ENCODE results near the gene PREX1.

Gene PREX1

GRCh38 chr20:48841196-48841874 is 13.5 kb upstream of the PREX1 start:
- Histone ChIP-seq H3K36me3 (ENCODE audit: control insufficient read depth in 4 of 4, insufficient read depth in 4 of 4, low read length in 3 of 4) (no peaks in the 10 kb centered on the region), H3K4me1 (ENCODE audit: control extremely low read depth in 1 of 4, control insufficient read depth in 4 of 4, insufficient read depth in 4 of 4, low read length in 3 of 4) (peaks cover 0 to 11% (median under 1%) of the 10 kb centered on the region in 4 experiments), H3K27me3 (replicated peaks in 2 of 5; ENCODE audit: control insufficient read depth in 4 of 5, insufficient read depth in 5 of 5, low read length in 4 of 5) (no peaks in the 10 kb centered on the region), H3K27ac (ENCODE audit: insufficient read depth in 1 of 2, low read depth in 1 of 2, low read length in 2 of 2, poor library complexity in 1 of 2, severe bottlenecking in 2 of 2) (no peak overlapping the region), H3K4me3 (ENCODE audit: control insufficient read depth in 1 of 7, extremely low read depth in 1 of 7, insufficient read depth in 4 of 7, low read depth in 2 of 7, low read length in 6 of 7) (no peak overlapping the region), H3K9me3 (ENCODE audit: control extremely low read depth in 1 of 5, control insufficient read depth in 4 of 5, insufficient read depth in 2 of 5, low read depth in 1 of 5, low read length in 4 of 5) (no peaks in the 10 kb centered on the region)
- ChIA-PET CTCF (interaction anchor here (1.0 to 1.6 kb wide), 6 partner anchors 9 to 50 kb away, joined by 3 to 7 read pairs (median 3); no protein-coding TSS in a partner anchor), POLR2A (no interaction called here)
- 100% methylated on average over 3 of the region's 7 CpGs for WGBS (ENCODE audit: insufficient coverage)
- DNase-seq: no peak

- ChIA-PET POLR2A (no interaction called here), CTCF (no interaction called here)
- Histone ChIP-seq H3K27ac (ENCODE audit: insufficient read depth in 1 of 2, low read depth in 1 of 2, low read length in 2 of 2, poor library complexity in 1 of 2, severe bottlenecking in 2 of 2) (no peak overlapping the region), H3K36me3 (ENCODE audit: control insufficient read depth in 4 of 4, insufficient read depth in 4 of 4, low read length in 3 of 4) (no peaks in the 10 kb centered on the region), H3K9me3 (ENCODE audit: control extremely low read depth in 1 of 5, control insufficient read depth in 4 of 5, insufficient read depth in 2 of 5, low read depth in 1 of 5, low read length in 4 of 5) (no peaks in the 10 kb centered on the region), H3K27me3 (replicated peaks in 2 of 5; ENCODE audit: control insufficient read depth in 4 of 5, insufficient read depth in 5 of 5, low read length in 4 of 5) (no peaks in the 10 kb centered on the region), H3K4me3 (ENCODE audit: control insufficient read depth in 1 of 7, extremely low read depth in 1 of 7, insufficient read depth in 4 of 7, low read depth in 2 of 7, low read length in 6 of 7) (no peak overlapping the region), H3K4me1 (ENCODE audit: control extremely low read depth in 1 of 4, control insufficient read depth in 4 of 4, insufficient read depth in 4 of 4, low read length in 3 of 4) (peaks cover 0 to 10% (median 0%) of the 10 kb centered on the region in 4 experiments)
- no peak for DNase-seq
- 88% methylated on average over 8 of the region's 11 CpGs for WGBS (ENCODE audit: insufficient coverage)
Measured at GRCh38 chr20:48839154-48839917, 11.5 kb upstream of the PREX1 start.

- Histone ChIP-seq H3K4me3 (ENCODE audit: control insufficient read depth in 1 of 7, extremely low read depth in 1 of 7, insufficient read depth in 4 of 7, low read depth in 2 of 7, low read length in 6 of 7) (no peak overlapping the region), H3K36me3 (ENCODE audit: control insufficient read depth in 4 of 4, insufficient read depth in 4 of 4, low read length in 3 of 4) (no peaks in the 10 kb centered on the region), H3K4me1 (ENCODE audit: control extremely low read depth in 1 of 4, control insufficient read depth in 4 of 4, insufficient read depth in 4 of 4, low read length in 3 of 4) (peaks cover 7 to 22% (median 10%) of the 10 kb centered on the region in 4 experiments), H3K27ac (ENCODE audit: insufficient read depth in 1 of 2, low read depth in 1 of 2, low read length in 2 of 2, poor library complexity in 1 of 2, severe bottlenecking in 2 of 2) (no peak overlapping the region), H3K9me3 (ENCODE audit: control extremely low read depth in 1 of 5, control insufficient read depth in 4 of 5, insufficient read depth in 2 of 5, low read depth in 1 of 5, low read length in 4 of 5) (no peaks in the 10 kb centered on the region), H3K27me3 (replicated peaks in 2 of 5; ENCODE audit: control insufficient read depth in 4 of 5, insufficient read depth in 5 of 5, low read length in 4 of 5) (no peaks in the 10 kb centered on the region)
- CTCF ChIA-PET: no interaction called here
- POLR2A ChIA-PET: no interaction called here
- no CpG with 5 or more reads among the region's 3 CpGs for WGBS (ENCODE audit: insufficient coverage)
- no peak for DNase-seq
Measured at GRCh38 chr20:48837014-48837413, 9.2 kb upstream of the PREX1 start.

- WGBS (ENCODE audit: insufficient coverage): 100% methylated on average over 2 of the region's 2 CpGs
- DNase-seq: no peak
- POLR2A ChIA-PET: no interaction called here
Measured at GRCh38 chr20:48835390-48835789, 7.6 kb upstream of the PREX1 start.

GRCh38 chr20:48834278-48834677 is 6.5 kb upstream of the PREX1 start:
- peaks cover 12 to 33% (median 26%) of the 10 kb centered on the region in 4 experiments for H3K4me1 ChIP-seq (ENCODE audit: control extremely low read depth in 1 of 4, control insufficient read depth in 4 of 4, insufficient read depth in 4 of 4, low read length in 3 of 4)
- no peaks in the 10 kb centered on the region for H3K36me3 ChIP-seq (ENCODE audit: control insufficient read depth in 4 of 4, insufficient read depth in 4 of 4, low read length in 3 of 4)
- CTCF ChIA-PET: no interaction called here
- 94% methylated on average over 2 of the region's 2 CpGs for WGBS (ENCODE audit: insufficient coverage)
- H3K9me3 ChIP-seq (ENCODE audit: control extremely low read depth in 1 of 5, control insufficient read depth in 4 of 5, insufficient read depth in 2 of 5, low read depth in 1 of 5, low read length in 4 of 5): no peaks in the 10 kb centered on the region
- no peaks in the 10 kb centered on the region for H3K27me3 ChIP-seq (replicated peaks in 2 of 5; ENCODE audit: control insufficient read depth in 4 of 5, insufficient read depth in 5 of 5, low read length in 4 of 5)
- POLR2A ChIA-PET: interaction anchor here (0.7 kb wide), 1 partner anchor 162 kb away, joined by 3 read pairs; no protein-coding TSS in a partner anchor
- no peak for DNase-seq
- no peak overlapping the region for H3K27ac ChIP-seq (ENCODE audit: insufficient read depth in 1 of 2, low read depth in 1 of 2, low read length in 2 of 2, poor library complexity in 1 of 2, severe bottlenecking in 2 of 2)
- H3K4me3 ChIP-seq (ENCODE audit: control insufficient read depth in 1 of 7, extremely low read depth in 1 of 7, insufficient read depth in 4 of 7, low read depth in 2 of 7, low read length in 6 of 7): no peak overlapping the region

More at GRCh38 chr20:48835390-48835789, 7.6 kb upstream of the PREX1 start:
- no peak overlapping the region for H3K4me3 ChIP-seq (ENCODE audit: control insufficient read depth in 1 of 7, extremely low read depth in 1 of 7, insufficient read depth in 4 of 7, low read depth in 2 of 7, low read length in 6 of 7)
- CTCF ChIA-PET: no interaction called here
- H3K27ac ChIP-seq (ENCODE audit: insufficient read depth in 1 of 2, low read depth in 1 of 2, low read length in 2 of 2, poor library complexity in 1 of 2, severe bottlenecking in 2 of 2): no peak overlapping the region
- H3K9me3 ChIP-seq (ENCODE audit: control extremely low read depth in 1 of 5, control insufficient read depth in 4 of 5, insufficient read depth in 2 of 5, low read depth in 1 of 5, low read length in 4 of 5): no peaks in the 10 kb centered on the region
- no peaks in the 10 kb centered on the region for H3K27me3 ChIP-seq (replicated peaks in 2 of 5; ENCODE audit: control insufficient read depth in 4 of 5, insufficient read depth in 5 of 5, low read length in 4 of 5)
- H3K4me1 ChIP-seq (ENCODE audit: control extremely low read depth in 1 of 4, control insufficient read depth in 4 of 4, insufficient read depth in 4 of 4, low read length in 3 of 4): peaks cover 12 to 33% (median 24%) of the 10 kb centered on the region in 4 experiments
- no peaks in the 10 kb centered on the region for H3K36me3 ChIP-seq (ENCODE audit: control insufficient read depth in 4 of 4, insufficient read depth in 4 of 4, low read length in 3 of 4)

GRCh38 chr20:48832405-48832730 is 4.6 kb upstream of the PREX1 start:
- CTCF ChIA-PET: interaction anchor here (0.9 to 1.5 kb wide), 6 partner anchors 8 to 179 kb away, joined by 3 to 5 read pairs (median 3); no protein-coding TSS in a partner anchor
- POLR2A ChIA-PET: interaction anchor here (0.6 kb wide), 1 partner anchor 201 kb away, joined by 6 read pairs; no protein-coding TSS in a partner anchor
- H3K4me1 ChIP-seq (ENCODE audit: control extremely low read depth in 1 of 4, control insufficient read depth in 4 of 4, insufficient read depth in 4 of 4, low read length in 3 of 4): peaks cover 12 to 39% (median 34%) of the 10 kb centered on the region in 4 experiments
- WGBS (ENCODE audit: insufficient coverage): 7% methylated on average over 2 of the region's 3 CpGs
- no peaks in the 10 kb centered on the region for H3K27me3 ChIP-seq (replicated peaks in 2 of 5; ENCODE audit: control insufficient read depth in 4 of 5, insufficient read depth in 5 of 5, low read length in 4 of 5)
- peak in 2 of 3 donors; percentile 44 to 51 for DNase-seq
- H3K36me3 ChIP-seq (ENCODE audit: control insufficient read depth in 4 of 4, insufficient read depth in 4 of 4, low read length in 3 of 4): no peaks in the 10 kb centered on the region
- H3K27ac ChIP-seq (ENCODE audit: insufficient read depth in 1 of 2, low read depth in 1 of 2, low read length in 2 of 2, poor library complexity in 1 of 2, severe bottlenecking in 2 of 2): no peak overlapping the region
- no peaks in the 10 kb centered on the region for H3K9me3 ChIP-seq (ENCODE audit: control extremely low read depth in 1 of 5, control insufficient read depth in 4 of 5, insufficient read depth in 2 of 5, low read depth in 1 of 5, low read length in 4 of 5)
- H3K4me3 ChIP-seq (ENCODE audit: control insufficient read depth in 1 of 7, extremely low read depth in 1 of 7, insufficient read depth in 4 of 7, low read depth in 2 of 7, low read length in 6 of 7): peak overlapping the region in 1 of 7 experiments; percentile 4

Data from common myeloid progenitor, CD34-positive (primary cell).